OCI-LY1 (cell line): ENCODE results near the gene ZNF263.

Experiments
- EZH2 ChIP-seq: fragments of 200-600 bp; sonication (generic), shearing (Covaris generic); IDR thresholded peaks from 2 replicates; pipeline ENCODE4 v1.8.0; 2017; ENCODE audit warnings: borderline replicate concordance, mixed run types, mild to moderate bottlenecking, antibody characterized with exemption, low read length, moderate library complexity, mixed read lengths
- TF ChIP-seq, protein P1 (sequence below): fragments of 200-600 bp; sonication (generic), shearing (Covaris generic); IDR thresholded peaks from 2 replicates; pipeline ENCODE4 v1.5.1; 2017; ENCODE audit warnings: mild to moderate bottlenecking, antibody characterized with exemption, low read length, moderate library complexity, mixed read lengths

DNA sequence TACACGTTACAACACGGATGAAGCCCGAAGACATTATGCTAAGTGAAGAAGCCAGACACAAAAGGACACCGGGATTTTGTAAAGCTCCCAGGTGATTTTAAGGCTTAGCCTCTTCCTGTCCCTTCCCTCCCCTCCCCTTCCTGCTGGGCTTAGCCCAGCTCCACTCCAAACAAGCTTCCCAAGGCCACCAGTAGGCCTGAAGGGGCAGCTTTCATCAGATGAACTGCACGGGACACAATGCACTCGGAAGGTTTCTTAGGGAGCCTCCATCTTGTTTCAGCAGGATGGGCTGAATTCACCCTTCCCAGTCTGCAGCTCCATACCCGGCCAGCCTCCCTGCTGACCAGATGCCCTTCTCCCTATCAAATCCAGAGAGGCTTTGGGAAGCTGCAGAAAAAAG is 37.3 kb upstream of the ZNF263 start:
- TF ChIP-seq EZH2, result no peak
- TF ChIP-seq, protein P1, sequence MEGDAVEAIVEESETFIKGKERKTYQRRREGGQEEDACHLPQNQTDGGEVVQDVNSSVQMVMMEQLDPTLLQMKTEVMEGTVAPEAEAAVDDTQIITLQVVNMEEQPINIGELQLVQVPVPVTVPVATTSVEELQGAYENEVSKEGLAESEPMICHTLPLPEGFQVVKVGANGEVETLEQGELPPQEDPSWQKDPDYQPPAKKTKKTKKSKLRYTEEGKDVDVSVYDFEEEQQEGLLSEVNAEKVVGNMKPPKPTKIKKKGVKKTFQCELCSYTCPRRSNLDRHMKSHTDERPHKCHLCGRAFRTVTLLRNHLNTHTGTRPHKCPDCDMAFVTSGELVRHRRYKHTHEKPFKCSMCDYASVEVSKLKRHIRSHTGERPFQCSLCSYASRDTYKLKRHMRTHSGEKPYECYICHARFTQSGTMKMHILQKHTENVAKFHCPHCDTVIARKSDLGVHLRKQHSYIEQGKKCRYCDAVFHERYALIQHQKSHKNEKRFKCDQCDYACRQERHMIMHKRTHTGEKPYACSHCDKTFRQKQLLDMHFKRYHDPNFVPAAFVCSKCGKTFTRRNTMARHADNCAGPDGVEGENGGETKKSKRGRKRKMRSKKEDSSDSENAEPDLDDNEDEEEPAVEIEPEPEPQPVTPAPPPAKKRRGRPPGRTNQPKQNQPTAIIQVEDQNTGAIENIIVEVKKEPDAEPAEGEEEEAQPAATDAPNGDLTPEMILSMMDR, result no peak
